WTC11 (cell line): ENCODE measurements around the gene ZNF397. TPM values are rescaled to one million over a fixed set of nuclear protein-coding genes. Genes with fewer than 3 reads are reported as not detected.

ENCODE experiments used
- ATAC-seq: fragments of 200-7000 bp; cut with Tn5 transposase; 2 replicates; pipeline ENCODE4 v1.10.0; 2021; ENCODE audit warnings: mild to moderate bottlenecking, moderate library complexity
- CTCF ChIA-PET: fragments of 300-600 bp; sonication (Branson Sonifier 250); formaldehyde crosslinking; loops from one replicate; lab custom pipeline; 2021; ENCODE audit warnings: antibody characterized with exemption; lab: Charles Lee
- POLR2A ChIA-PET: fragments of 350-600 bp; sonication (Branson Sonifier 250); formaldehyde crosslinking; loops from one replicate; lab custom pipeline; 2021; ENCODE audit warnings: antibody characterized with exemption; lab: Charles Lee
- DNase-seq: peaks from one replicate; pipeline ENCODE4 v3.0.0; 2021; ENCODE audit warnings: low spot score
- H3K27ac Mint-ChIP-seq: 2 replicates; pipeline ENCODE4 v1.8.0; 2021; ENCODE audit warnings: mixed read lengths
- H3K27me3 Mint-ChIP-seq: 2 replicates; pipeline ENCODE4 v1.8.0; 2021; ENCODE audit warnings: low read depth, mild to moderate bottlenecking, moderate library complexity, mixed read lengths
- H3K36me3 Mint-ChIP-seq: 2 replicates; pipeline ENCODE4 v1.8.0; 2021; ENCODE audit warnings: mixed read lengths
- H3K4me1 Mint-ChIP-seq: 2 replicates; pipeline ENCODE4 v1.8.0; 2022; ENCODE audit warnings: mixed read lengths
- H3K4me3 Mint-ChIP-seq: 2 replicates; pipeline ENCODE4 v1.8.0; 2021; ENCODE audit warnings: mild to moderate bottlenecking, moderate library complexity, mixed read lengths
- H3K9me3 Mint-ChIP-seq: 2 replicates; pipeline ENCODE4 v1.8.0; 2021; ENCODE audit warnings: mixed read lengths
- ARID4B ChIP-seq: sonication (generic); formaldehyde crosslinking; IDR thresholded peaks from 2 replicates; pipeline ENCODE4 v1.8.0; 2023; ENCODE audit warnings: missing genetic modification reagents, mild to moderate bottlenecking, borderline replicate concordance
- ATF2 ChIP-seq: sonication (generic); formaldehyde crosslinking; IDR thresholded peaks from 2 replicates; pipeline ENCODE4 v1.8.1; 2022; ENCODE audit warnings: low read depth, missing genetic modification reagents, borderline replicate concordance
- E2F1 ChIP-seq: sonication (generic); formaldehyde crosslinking; IDR thresholded peaks from 2 replicates; pipeline ENCODE4 v1.8.0; 2022; ENCODE audit warnings: mild to moderate bottlenecking, missing genetic modification reagents
- EMX1 ChIP-seq: fragments of 250-450 bp; sonication (Bioruptor Pico); IDR thresholded peaks from 2 replicates; pipeline ENCODE4 v1.8.0; 2021; ENCODE audit warnings: mild to moderate bottlenecking
- FOXP1 ChIP-seq: sonication (generic); formaldehyde crosslinking; IDR thresholded peaks from 2 replicates; pipeline ENCODE4 v1.8.0; 2022; ENCODE audit warnings: missing genetic modification reagents, mild to moderate bottlenecking, moderate library complexity, borderline replicate concordance
- FOXP4 ChIP-seq: sonication (generic); formaldehyde crosslinking; IDR thresholded peaks from 2 replicates; pipeline ENCODE4 v1.8.0; 2022; ENCODE audit warnings: mild to moderate bottlenecking, missing genetic modification reagents
- MAX ChIP-seq: sonication (generic); formaldehyde crosslinking; IDR thresholded peaks from 2 replicates; pipeline ENCODE4 v1.8.0; 2022; ENCODE audit warnings: mild to moderate bottlenecking, missing genetic modification reagents
- NFATC4 ChIP-seq: fragments of 250-450 bp; sonication (Bioruptor Pico); IDR thresholded peaks from 2 replicates; pipeline ENCODE4 v1.9.0; 2021; ENCODE audit warnings: mild to moderate bottlenecking
- NFE2L1 ChIP-seq: sonication (generic); formaldehyde crosslinking; IDR thresholded peaks from 2 replicates; pipeline ENCODE4 v1.8.1; 2023; ENCODE audit warnings: missing genetic modification reagents
- NFYB ChIP-seq: sonication (generic); formaldehyde crosslinking; conservative IDR thresholded peaks from 2 replicates; pipeline ENCODE4 v1.8.0; 2022; ENCODE audit warnings: low read depth, missing genetic modification reagents
- RELA ChIP-seq: sonication (generic); formaldehyde crosslinking; IDR thresholded peaks from 2 replicates; pipeline ENCODE4 v1.8.1; 2022; ENCODE audit warnings: missing genetic modification reagents, mild to moderate bottlenecking, borderline replicate concordance
- RORB ChIP-seq: fragments of 250-450 bp; sonication (Bioruptor Pico); IDR thresholded peaks from 2 replicates; pipeline ENCODE4 v1.9.0; 2021; ENCODE audit warnings: mild to moderate bottlenecking
- SMAD3 ChIP-seq: sonication (generic); formaldehyde crosslinking; IDR thresholded peaks from 2 replicates; pipeline ENCODE4 v1.8.0; 2022; ENCODE audit warnings: missing genetic modification reagents, mild to moderate bottlenecking, borderline replicate concordance
- SMAD4 ChIP-seq: sonication (generic); formaldehyde crosslinking; IDR thresholded peaks from 2 replicates; pipeline ENCODE4 v1.8.0; 2022; ENCODE audit warnings: mild to moderate bottlenecking, missing genetic modification reagents
- TEAD4 ChIP-seq: sonication (generic); formaldehyde crosslinking; IDR thresholded peaks from 2 replicates; pipeline ENCODE4 v1.8.0; 2022; ENCODE audit warnings: mild to moderate bottlenecking, missing genetic modification reagents
- ZBTB43 ChIP-seq: sonication (generic); formaldehyde crosslinking; IDR thresholded peaks from 2 replicates; pipeline ENCODE4 v1.8.1; 2023; ENCODE audit warnings: mild to moderate bottlenecking, missing genetic modification reagents
- ZNF219 ChIP-seq: sonication (generic); formaldehyde crosslinking; IDR thresholded peaks from 2 replicates; pipeline ENCODE4 v1.8.0; 2023; ENCODE audit warnings: missing genetic modification reagents, mild to moderate bottlenecking, borderline replicate concordance
- ZNF232 ChIP-seq: sonication (generic); formaldehyde crosslinking; IDR thresholded peaks from 2 replicates; pipeline ENCODE4 v1.8.0; 2022; ENCODE audit warnings: mild to moderate bottlenecking, missing genetic modification reagents
- ZNF423 ChIP-seq: fragments of 250-450 bp; sonication (Bioruptor Pico); IDR thresholded peaks from 2 replicates; pipeline ENCODE4 v2.1.2; 2022; ENCODE audit warnings: mild to moderate bottlenecking, moderate library complexity
- ZSCAN18 ChIP-seq: fragments of 250-450 bp; sonication (Bioruptor Pico); IDR thresholded peaks from 2 replicates; pipeline ENCODE4 v2.1.2; 2022; ENCODE audit warnings: mild to moderate bottlenecking, moderate library complexity
- total RNA-seq: library from RNA; stranded (reverse); gene quantifications from 3 replicates; pipeline ENCODE4 v1.2.3, GENCODE V29; 2021

The ZNF397 gene
- total RNA-seq, 1 experiment from 2014 or later: 44.0 TPM

GRCh38 chr18:35296060-35296459, 55.2 kb downstream of the ZNF397 start (continued):
- TF ChIP-seq MAX (CRISPR knock-in tag) (no peak), FOXP1 (CRISPR knock-in tag) (no peak), ATF2 (CRISPR knock-in tag) (no peak), E2F1 (CRISPR knock-in tag) (no peak), ZNF423 (no peak)

GRCh38 chr18:35303610-35304009, 62.8 kb downstream of the ZNF397 start:
- no peak for TF ChIP-seq ZSCAN18 (CRISPR knock-in tag)
- TF ChIP-seq NFE2L1 (CRISPR knock-in tag): no peak
- TF ChIP-seq ZNF232 (CRISPR knock-in tag): no peak
- POLR2A ChIA-PET: no interaction called here
- ATAC-seq (no peak), DNase-seq (no peak)
- Mint-ChIP-seq H3K4me1 (no peaks in the 10 kb centered on the region), H3K4me3 (no peak overlapping the region), H3K27me3 (peaks cover 12% of the 10 kb centered on the region), H3K36me3 (peaks cover 84% of the 10 kb centered on the region), H3K9me3 (peaks cover 60% of the 10 kb centered on the region), H3K27ac (no peak overlapping the region)
- CTCF ChIA-PET: interaction anchor here (0.9 kb wide), 1 partner anchor 83 kb away, joined by 3 read pairs; no protein-coding TSS in a partner anchor

GRCh38 chr18:35306588-35307250, 65.9 kb downstream of the ZNF397 start:
- no peak overlapping the region for H3K4me3 Mint-ChIP-seq
- ChIA-PET CTCF (no interaction called here), POLR2A (no interaction called here)
- no peak overlapping the region for H3K27ac Mint-ChIP-seq
- no peaks in the 10 kb centered on the region for H3K4me1 Mint-ChIP-seq
- DNase-seq: no peak
- no peak for ATAC-seq
- H3K36me3 Mint-ChIP-seq: peaks cover 75% of the 10 kb centered on the region
- H3K27me3 Mint-ChIP-seq: peaks cover 12% of the 10 kb centered on the region
- peaks cover 61% of the 10 kb centered on the region for H3K9me3 Mint-ChIP-seq
- no peak for TF ChIP-seq RELA
- TF ChIP-seq SMAD4 (CRISPR knock-in tag): no peak
- TF ChIP-seq TEAD4 (CRISPR knock-in tag): no peak
- no peak for TF ChIP-seq ZNF219
- TF ChIP-seq SMAD3 (CRISPR knock-in tag): no peak
- no peak for TF ChIP-seq ARID4B (CRISPR knock-in tag)
- no peak for TF ChIP-seq NFATC4 (CRISPR knock-in tag)
- no peak for TF ChIP-seq ZBTB43 (CRISPR knock-in tag)
- no peak for TF ChIP-seq RORB
- TF ChIP-seq E2F1 (CRISPR knock-in tag): no peak
- TF ChIP-seq EMX1 (CRISPR knock-in tag): no peak
- TF ChIP-seq NFYB: no peak
- TF ChIP-seq FOXP4: no peak
